ENCODE results near the gene CCNDBP1. TPM values are rescaled to one million over a fixed set of nuclear protein-coding genes. Genes with fewer than 3 reads are reported as not detected.

The CCNDBP1 gene
- total RNA-seq, 1 donor from 2014 or later: 67.2 TPM

GRCh38 chr15:43199945-43200488 lies 14.8 kb downstream of the CCNDBP1 start:
- CTCF ChIA-PET: no interaction called here
- no peaks in the 10 kb centered on the region for H3K27me3 Mint-ChIP-seq
- ATAC-seq (ENCODE audit: low read depth): no peak
- intact Hi-C loops (cut with micrococcal nuclease): no loop called here
- TF ChIP-seq CTCF (IDR thresholded peaks at IDR 0.05): no peak
- peaks cover 7% of the 10 kb centered on the region for H3K9me3 Mint-ChIP-seq
- POLR2A ChIA-PET: no interaction called here
- no peak overlapping the region for H3K27ac Mint-ChIP-seq
- H3K4me3 Mint-ChIP-seq: no peak overlapping the region
- H3K4me1 Mint-ChIP-seq: peaks cover 18% of the 10 kb centered on the region
- DNase-seq: no peak
- peaks cover 34% of the 10 kb centered on the region for H3K36me3 Mint-ChIP-seq (ENCODE audit: low read depth)

- POLR2A ChIA-PET: interaction anchor here (0.6 kb wide), 1 partner anchor 10 kb away, joined by 7 read pairs; no protein-coding TSS in a partner anchor
- H3K4me3 Mint-ChIP-seq: no peak overlapping the region
- intact Hi-C loops (cut with micrococcal nuclease): loop anchor here (2.0 kb wide), 1 partner anchor 17 kb away; no protein-coding TSS in a partner anchor
Observed at GRCh38 chr15:43204016-43204901, 19.1 kb downstream of the CCNDBP1 start.

GRCh38 chr15:43206054-43206453 lies 20.9 kb downstream of the CCNDBP1 start:
- Mint-ChIP-seq H3K36me3 (ENCODE audit: low read depth) (no peaks in the 10 kb centered on the region), H3K9me3 (no peaks in the 10 kb centered on the region), H3K4me3 (no peak overlapping the region), H3K4me1 (peaks cover 4% of the 10 kb centered on the region), H3K27ac (no peak overlapping the region), H3K27me3 (peaks cover 17% of the 10 kb centered on the region)
- CTCF ChIA-PET: no interaction called here
- ATAC-seq (ENCODE audit: low read depth): no peak
- POLR2A ChIA-PET: interaction anchor here (0.5 kb wide), 1 partner anchor 61 kb away, joined by 7 read pairs; no protein-coding TSS in a partner anchor
- intact Hi-C loops (cut with micrococcal nuclease): no loop called here
- DNase-seq: no peak
- no peak for TF ChIP-seq CTCF (IDR thresholded peaks at IDR 0.05)

More at GRCh38 chr15:43204016-43204901, 19.1 kb downstream of the CCNDBP1 start:
- no peaks in the 10 kb centered on the region for H3K9me3 Mint-ChIP-seq
- peaks cover 6% of the 10 kb centered on the region for H3K4me1 Mint-ChIP-seq
- ATAC-seq (ENCODE audit: low read depth) (peak; percentile 56), DNase-seq (peak; percentile 28)
- TF ChIP-seq CTCF (IDR thresholded peaks at IDR 0.05): peak; percentile 29
- peaks cover 8% of the 10 kb centered on the region for H3K27me3 Mint-ChIP-seq
- no peak overlapping the region for H3K27ac Mint-ChIP-seq
- CTCF ChIA-PET: interaction anchor here (0.6 to 3.5 kb wide), 16 partner anchors 9 to 500 kb away, joined by 3 to 22 read pairs (median 3); partner anchors contain the start of genes CCNDBP1 and TMEM62
- H3K36me3 Mint-ChIP-seq (ENCODE audit: low read depth): peaks cover 2% of the 10 kb centered on the region

GRCh38 chr15:43207024-43207423 lies 21.8 kb downstream of the CCNDBP1 start:
- POLR2A ChIA-PET: no interaction called here

More at GRCh38 chr15:43207024-43207423, 21.8 kb downstream of the CCNDBP1 start:
- no peaks in the 10 kb centered on the region for H3K36me3 Mint-ChIP-seq (ENCODE audit: low read depth)
- no peak overlapping the region for H3K4me3 Mint-ChIP-seq
- no peak for TF ChIP-seq CTCF (IDR thresholded peaks at IDR 0.05)
- H3K27me3 Mint-ChIP-seq: peaks cover 17% of the 10 kb centered on the region
- ATAC-seq (ENCODE audit: low read depth): no peak
- CTCF ChIA-PET: interaction anchor here (1.3 kb wide), 1 partner anchor 18 kb away, joined by 3 read pairs; no protein-coding TSS in a partner anchor
- peaks cover 4% of the 10 kb centered on the region for H3K4me1 Mint-ChIP-seq
- intact Hi-C loops (cut with micrococcal nuclease): no loop called here
- H3K27ac Mint-ChIP-seq: no peak overlapping the region
- no peaks in the 10 kb centered on the region for H3K9me3 Mint-ChIP-seq
- no peak for DNase-seq
